ENCODE measurements around the gene SNX25. TPM values are rescaled to one million over a fixed set of nuclear protein-coding genes. Genes with fewer than 3 reads are reported as not detected.

Gene SNX25
- total RNA-seq (2022; extraction: Qiagen RNA extraction): 6.3 to 8.7 TPM (median 8.2 TPM) in 5 replicates

DNA sequence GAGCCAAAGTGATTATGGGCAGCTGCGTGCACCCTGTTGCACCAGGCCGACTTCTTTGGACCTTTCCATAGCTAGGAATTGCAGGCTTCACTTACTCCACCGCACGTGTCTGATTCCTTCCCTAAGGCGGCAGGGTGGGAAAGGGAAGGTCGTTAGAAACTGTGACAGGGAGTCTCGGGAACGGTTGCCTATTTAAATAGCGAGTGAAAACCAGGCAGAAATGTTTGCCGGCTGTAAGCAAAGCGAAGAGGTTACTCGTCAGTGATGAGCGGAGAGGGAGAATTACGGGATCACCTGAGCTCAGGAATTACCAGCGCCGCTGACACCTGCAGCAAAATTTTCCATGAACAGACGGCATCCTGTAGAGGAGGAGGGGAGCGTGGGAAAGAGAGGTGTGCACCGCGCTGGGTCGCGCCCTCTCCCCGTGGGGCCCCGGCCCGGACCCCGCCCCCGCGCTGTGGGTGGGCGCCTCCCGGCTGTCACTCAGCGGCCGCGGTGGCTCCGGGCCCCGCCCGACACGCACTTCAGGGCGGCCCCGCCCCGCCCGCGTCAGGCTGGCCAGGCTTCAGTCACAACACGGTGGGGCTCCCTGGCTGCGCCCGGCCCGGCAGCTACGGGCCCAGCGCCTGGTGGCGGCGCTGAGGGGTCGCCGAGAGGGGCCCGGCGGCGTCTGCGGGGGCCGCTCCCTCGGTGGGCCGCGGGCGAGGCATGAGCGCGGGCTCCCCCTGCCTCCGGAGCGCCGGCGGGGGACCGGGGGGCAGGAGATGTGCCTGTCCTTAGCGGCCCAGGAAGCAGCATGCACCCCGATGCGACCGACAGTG is at the start of gene SNX25:
TSS of gene SNX25 (plus strand) at position 568 of the 821 bp plus-strand sequence. CDS start at position 797, 229 bp downstream.

DNA sequence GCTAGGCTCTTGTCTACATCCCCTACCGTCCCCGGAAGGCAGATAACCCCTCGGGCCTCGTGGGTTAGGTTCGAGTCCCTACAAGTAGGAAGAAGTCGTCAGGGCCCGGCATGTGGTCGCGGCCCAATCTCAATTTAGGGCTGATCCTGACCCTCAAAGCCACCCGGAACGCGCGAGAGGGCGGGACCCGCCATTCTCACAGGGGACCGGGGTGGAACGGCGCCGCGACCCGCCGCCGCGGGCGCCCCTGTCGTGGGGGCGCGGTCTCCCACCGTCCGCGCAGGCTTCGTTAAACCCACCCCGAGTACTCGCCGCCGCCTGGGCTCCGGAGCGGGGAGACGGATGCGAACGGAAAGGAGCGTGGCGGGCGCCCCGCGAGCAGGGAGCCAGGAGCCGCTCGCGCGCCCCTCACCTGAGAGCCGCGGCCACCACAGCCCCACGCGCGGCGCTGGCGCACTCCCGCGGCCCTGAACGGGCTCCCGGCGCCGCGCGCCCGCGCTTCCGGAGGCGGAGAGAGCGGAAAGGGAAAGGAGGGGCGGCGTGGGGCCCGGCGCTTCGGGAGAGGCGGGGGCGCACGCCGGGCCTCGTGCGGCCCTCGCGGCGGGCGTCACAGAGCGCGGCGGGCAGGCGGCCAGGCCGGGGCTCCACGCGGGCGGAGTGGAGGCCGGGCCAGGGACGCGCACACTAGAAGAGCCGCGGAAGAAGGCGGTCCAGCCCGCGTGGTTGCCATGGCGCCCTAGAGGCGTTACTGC is 5.7 kb upstream of the SNX25 start, which contains the start of gene CFAP97:
TSS of gene CFAP97 (minus strand) at position 515 of the 752 bp plus-strand sequence. CDS start 12,804 bp downstream, outside the sequence.

DNA sequence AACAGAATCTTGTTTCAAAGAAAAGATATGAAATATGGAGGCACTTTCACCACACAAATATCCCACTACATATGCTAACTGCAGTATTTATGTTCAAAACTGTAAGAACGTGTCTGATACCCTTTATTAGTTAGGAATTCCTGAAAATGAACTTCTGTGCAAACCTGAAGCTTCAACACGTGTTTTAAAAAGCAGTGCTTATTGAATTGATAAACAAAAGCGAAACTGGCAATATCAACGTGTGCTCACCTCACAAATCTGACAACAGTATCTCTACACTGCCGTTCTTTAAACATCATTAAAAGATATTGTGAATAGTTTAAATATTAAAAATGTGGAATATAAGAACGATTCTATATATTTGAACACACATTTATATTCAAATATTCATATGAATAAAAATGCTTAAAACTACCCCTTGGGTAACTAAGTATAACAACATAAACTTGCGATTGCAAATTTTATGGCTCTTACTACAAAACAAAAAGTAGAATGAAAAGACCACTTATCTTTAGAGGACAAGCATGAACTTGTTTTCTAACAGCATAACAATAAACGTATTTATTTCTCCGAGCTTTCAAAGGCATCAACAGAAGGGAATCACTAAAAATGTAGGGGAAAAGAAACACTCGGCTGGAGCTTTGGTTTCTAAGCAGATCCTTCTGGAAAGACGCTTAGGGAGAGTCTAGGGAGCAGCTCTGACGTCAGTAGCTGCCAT is 186.0 kb downstream of the SNX25 start, which contains the start of gene LRP2BP:
TSS of gene LRP2BP (minus strand) at position 687 of the 718 bp plus-strand sequence. CDS start 17,738 bp downstream, outside the sequence.

DNA sequence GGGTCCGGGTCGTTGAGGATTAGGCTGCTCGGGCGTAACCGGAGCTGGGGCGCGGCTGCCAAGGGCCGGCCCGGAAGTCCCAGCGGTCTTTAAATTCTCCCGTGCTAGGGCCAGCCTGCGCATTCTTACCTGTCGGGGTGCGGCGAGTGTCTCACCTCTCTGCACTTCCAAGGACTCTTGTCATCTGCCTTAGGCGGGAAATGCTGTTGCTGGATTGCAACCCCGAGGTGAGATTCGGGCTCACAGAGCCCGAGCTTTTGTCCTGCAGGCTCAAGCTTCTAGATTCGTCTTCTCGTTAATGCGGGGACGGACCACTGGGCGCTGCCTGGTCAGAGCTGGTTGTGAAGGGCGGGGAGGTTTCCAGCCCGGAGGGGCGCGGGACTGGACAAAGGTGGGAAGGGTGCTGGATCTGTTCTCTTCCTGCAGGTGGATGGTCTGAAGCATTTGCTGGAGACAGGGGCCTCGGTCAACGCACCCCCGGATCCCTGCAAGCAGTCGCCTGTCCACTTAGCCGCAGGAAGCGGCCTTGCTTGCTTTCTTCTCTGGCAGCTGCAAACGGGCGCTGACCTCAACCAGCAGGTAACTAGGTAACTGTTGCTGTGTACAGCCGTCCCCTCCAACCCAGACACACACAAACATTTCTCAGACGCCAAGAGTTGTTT is 187.5 kb downstream of the SNX25 start, which contains the start of gene ANKRD37:
TSS of gene ANKRD37 (plus strand) at position 118 of the 662 bp plus-strand sequence. CDS start at position 201, 83 bp downstream.

Other genes starting within 250 kb of the SNX25 start
- not detected in 5 replicates for gene HELT, start 191.1 kb upstream of the SNX25 start, total RNA-seq (2022; extraction: Qiagen RNA extraction)
- gene SLC25A4, start 66.3 kb upstream of the SNX25 start, total RNA-seq (2022; extraction: Qiagen RNA extraction): 12.3 to 15.8 TPM (median 15.0 TPM) in 5 replicates
- 7.6 to 15.2 TPM (median 12.0 TPM) in 5 replicates for gene CFAP97, start 5.6 kb upstream of the SNX25 start, total RNA-seq (2022; extraction: Qiagen RNA extraction)
- 0.06 to 0.17 TPM (median 0.13 TPM) in 5 replicates for gene LRP2BP, start 186.3 kb downstream of the SNX25 start, total RNA-seq (2022; extraction: Qiagen RNA extraction)
- 2.2 to 4.0 TPM (median 3.2 TPM) in 5 replicates for gene ANKRD37, start 187.2 kb downstream of the SNX25 start, total RNA-seq (2022; extraction: Qiagen RNA extraction)
- gene UFSP2, start 216.4 kb downstream of the SNX25 start, total RNA-seq (2022; extraction: Qiagen RNA extraction): 11.0 to 14.6 TPM (median 12.7 TPM) in 5 replicates